ENCODE measurements around the gene DNAJB12.

The DNAJB12 gene

GRCh38 chr10:72365106-72365895 is 10.6 kb upstream of the DNAJB12 start:
- H3K36me3 ChIP-seq, result peaks cover 9 to 45% (median 20%) of the 10 kb centered on the region in 3 donors
- H3K4me3 ChIP-seq, result no peak overlapping the region
- TF ChIP-seq CTCF (IDR thresholded peaks at IDR 0.05), result no peak
- H3K27ac ChIP-seq, result peak overlapping the region; percentile 59 to 70
- H3K9me3 ChIP-seq, result no peaks in the 10 kb centered on the region
- intact Hi-C loops (cut with DNase I; ENCODE audit: low total_unique reads), result loop anchor here (10.0 kb wide), 2 partner anchors 470 to 510 kb away; no protein-coding TSS in a partner anchor
- peaks cover 0 to 14% (median 13%) of the 10 kb centered on the region in 4 donors for H3K4me1 ChIP-seq
- H3K27me3 ChIP-seq, result no peaks in the 10 kb centered on the region
- DNase-seq, result no peak

DNA sequence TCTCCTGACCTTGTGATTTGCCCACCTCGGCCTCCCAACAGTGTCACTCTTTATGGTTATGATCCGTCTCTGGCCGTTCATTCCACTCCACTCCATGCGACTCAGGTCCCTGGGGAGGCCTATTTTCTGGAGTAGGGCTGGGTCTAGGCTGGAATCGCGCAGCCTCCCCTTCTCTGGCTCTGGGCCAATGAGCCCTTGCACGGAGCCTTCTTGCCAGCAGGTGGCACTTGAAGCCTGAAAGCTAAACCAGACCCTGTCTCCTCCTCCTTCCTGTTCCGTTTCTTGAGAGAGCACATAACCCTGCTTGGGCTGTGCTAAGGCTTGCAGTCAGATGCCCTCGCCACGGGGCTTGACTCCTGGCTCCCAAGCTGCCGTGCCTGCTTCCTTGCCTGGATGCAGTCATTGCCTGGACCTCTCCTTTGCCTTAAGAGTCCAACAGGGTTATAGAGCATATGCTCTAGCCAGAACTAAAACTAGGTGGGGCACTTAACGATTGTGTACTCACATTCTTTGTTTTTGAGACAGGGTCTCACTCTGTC is 9.6 kb upstream of the DNAJB12 start:
- no peaks in the 10 kb centered on the region for H3K27me3 ChIP-seq
- intact Hi-C loops (cut with DNase I; ENCODE audit: low total_unique reads), result loop anchor here (5.0 to 10.0 kb wide), 3 partner anchors 470 to 798 kb away; no protein-coding TSS in a partner anchor
- H3K9me3 ChIP-seq, result no peaks in the 10 kb centered on the region
- peak; percentile 89 to 95 for DNase-seq
- peaks cover 9 to 42% (median 20%) of the 10 kb centered on the region in 3 donors for H3K36me3 ChIP-seq
- H3K4me3 ChIP-seq, result peak overlapping the region; percentile 27 to 47
- H3K4me1 ChIP-seq, result peaks cover 0 to 14% (median 13%) of the 10 kb centered on the region in 4 donors
- peak overlapping the region; percentile 59 to 70 for H3K27ac ChIP-seq
- peak; percentile 94 to 98 for TF ChIP-seq CTCF (IDR thresholded peaks at IDR 0.05)

DNA sequence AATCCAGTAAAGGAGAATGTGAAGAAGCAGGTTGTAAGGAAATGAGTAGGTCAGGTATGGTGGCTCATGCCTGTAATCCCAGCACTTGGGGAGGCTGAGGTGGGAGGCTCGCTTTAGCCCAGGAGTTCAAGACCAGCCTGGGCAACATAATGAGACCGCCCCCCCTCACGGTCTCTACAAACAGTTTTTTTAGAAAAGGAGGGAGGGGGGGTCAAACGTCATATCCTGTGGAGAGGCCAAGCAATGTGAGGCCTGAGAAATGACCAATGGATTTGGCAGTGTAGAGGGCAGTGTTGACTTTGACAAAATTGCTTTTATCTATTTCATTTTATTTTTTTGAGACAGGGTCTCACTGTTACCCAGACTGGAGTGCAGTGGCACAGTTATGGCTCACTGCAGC is 2.3 kb upstream of the DNAJB12 start:
- intact Hi-C loops (cut with DNase I; ENCODE audit: low total_unique reads), result no loop called here
- peaks cover 0 to 22% (median 16%) of the 10 kb centered on the region in 4 donors for H3K4me1 ChIP-seq
- no peak overlapping the region for H3K4me3 ChIP-seq
- H3K27me3 ChIP-seq, result no peaks in the 10 kb centered on the region
- no peaks in the 10 kb centered on the region for H3K9me3 ChIP-seq
- H3K27ac ChIP-seq, result no peak overlapping the region
- no peaks in the 10 kb centered on the region for H3K36me3 ChIP-seq
- no peak for TF ChIP-seq CTCF (IDR thresholded peaks at IDR 0.05)
- no peak for DNase-seq

GRCh38 chr10:72356115-72356514 is 1.4 kb upstream of the DNAJB12 start:
- H3K4me1 ChIP-seq, result peaks cover 0 to 30% (median 22%) of the 10 kb centered on the region in 4 donors
- H3K4me3 ChIP-seq, result no peak overlapping the region
- H3K27ac ChIP-seq, result no peak overlapping the region
- H3K27me3 ChIP-seq, result no peaks in the 10 kb centered on the region
- DNase-seq, result no peak
- intact Hi-C loops (cut with DNase I; ENCODE audit: low total_unique reads), result no loop called here
- H3K9me3 ChIP-seq, result no peaks in the 10 kb centered on the region
- peaks cover 0 to 7% (median 0%) of the 10 kb centered on the region in 3 donors for H3K36me3 ChIP-seq
- TF ChIP-seq CTCF (IDR thresholded peaks at IDR 0.05), result no peak

- no peaks in the 10 kb centered on the region for H3K27me3 ChIP-seq
- H3K36me3 ChIP-seq, result peaks cover 0 to 13% (median under 1%) of the 10 kb centered on the region in 3 donors
- H3K4me1 ChIP-seq, result peaks cover 0 to 33% (median 26%) of the 10 kb centered on the region in 4 donors
- TF ChIP-seq CTCF (IDR thresholded peaks at IDR 0.05), result no peak
- no peak for DNase-seq
- H3K9me3 ChIP-seq, result no peaks in the 10 kb centered on the region
- H3K27ac ChIP-seq, result peak overlapping the region; percentile 93 to 98
- H3K4me3 ChIP-seq, result peak overlapping the region; percentile 62 to 89
- intact Hi-C loops (cut with DNase I; ENCODE audit: low total_unique reads), result no loop called here
These were observed 466 bp upstream of the DNAJB12 start for GRCh38 chr10:72355214-72355555.

All from tibial artery (tissue), 4 donors.